ENCODE results near the gene RXRA. TPM values are rescaled to one million over a fixed set of nuclear protein-coding genes. Genes with fewer than 3 reads are reported as not detected.

Gene RXRA
- total and polyA plus RNA-seq, 2 donors (not counting 3 experiments of a cell fraction or from before 2014, with no cell fraction given) = 15.4 to 37.4 TPM

DNA sequence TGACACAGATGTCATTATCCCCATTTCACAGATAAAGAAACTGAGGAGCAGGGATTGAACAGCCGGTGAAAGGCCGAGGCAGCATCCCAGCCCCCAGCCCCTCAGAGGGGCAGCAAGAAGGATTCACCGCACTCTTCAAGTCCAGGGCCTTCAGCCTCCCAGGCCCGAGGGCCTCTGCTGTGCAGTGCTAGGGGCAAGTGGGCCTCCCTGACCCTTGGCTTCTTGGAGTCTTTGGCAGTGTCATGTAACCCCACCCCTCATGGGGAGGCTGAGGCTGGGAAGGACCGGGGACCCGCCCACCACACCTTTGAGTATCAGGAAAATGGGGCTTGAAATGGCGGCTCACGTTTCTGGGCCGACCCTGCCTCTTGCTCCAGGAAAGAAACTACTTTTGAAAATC is 28.7 kb upstream of the RXRA start:
- ChIA-PET CTCF (interaction anchor here (0.7 kb wide), 1 partner anchor 18 kb away, joined by 3 read pairs; no protein-coding TSS in a partner anchor), POLR2A (no interaction called here)
- TF ChIP-seq FOS (IDR thresholded peaks at IDR 0.05; ENCODE audit: borderline replicate concordance, insufficient read depth, low read length) (no peak), POLR2A (IDR thresholded peaks at IDR 0.05; ENCODE audit: low read depth, low read length) (no peak), JUN (IDR thresholded peaks at IDR 0.05; ENCODE audit: borderline replicate concordance, insufficient read depth, insufficient read length, low read depth) (no peak), POLR2AphosphoS5 (IDR thresholded peaks at IDR 0.05; ENCODE audit: insufficient read depth, low read depth, low read length) (no peak), GATA2 (IDR thresholded peaks at IDR 0.05; ENCODE audit: insufficient read depth, insufficient read length, low read depth, low read length) (no peak), MYC (IDR thresholded peaks at IDR 0.05; ENCODE audit: low read depth, low read length) (no peak), EZH2 (IDR thresholded peaks at IDR 0.05; ENCODE audit: borderline replicate concordance, low read depth, low read length, severe bottlenecking) (no peak)
- TF ChIP-seq, protein P1, sequence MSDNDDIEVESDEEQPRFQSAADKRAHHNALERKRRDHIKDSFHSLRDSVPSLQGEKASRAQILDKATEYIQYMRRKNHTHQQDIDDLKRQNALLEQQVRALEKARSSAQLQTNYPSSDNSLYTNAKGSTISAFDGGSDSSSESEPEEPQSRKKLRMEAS (IDR thresholded peaks at IDR 0.05; ENCODE audit: insufficient read depth, insufficient read length) = no peak
- TF ChIP-seq, protein P2, sequence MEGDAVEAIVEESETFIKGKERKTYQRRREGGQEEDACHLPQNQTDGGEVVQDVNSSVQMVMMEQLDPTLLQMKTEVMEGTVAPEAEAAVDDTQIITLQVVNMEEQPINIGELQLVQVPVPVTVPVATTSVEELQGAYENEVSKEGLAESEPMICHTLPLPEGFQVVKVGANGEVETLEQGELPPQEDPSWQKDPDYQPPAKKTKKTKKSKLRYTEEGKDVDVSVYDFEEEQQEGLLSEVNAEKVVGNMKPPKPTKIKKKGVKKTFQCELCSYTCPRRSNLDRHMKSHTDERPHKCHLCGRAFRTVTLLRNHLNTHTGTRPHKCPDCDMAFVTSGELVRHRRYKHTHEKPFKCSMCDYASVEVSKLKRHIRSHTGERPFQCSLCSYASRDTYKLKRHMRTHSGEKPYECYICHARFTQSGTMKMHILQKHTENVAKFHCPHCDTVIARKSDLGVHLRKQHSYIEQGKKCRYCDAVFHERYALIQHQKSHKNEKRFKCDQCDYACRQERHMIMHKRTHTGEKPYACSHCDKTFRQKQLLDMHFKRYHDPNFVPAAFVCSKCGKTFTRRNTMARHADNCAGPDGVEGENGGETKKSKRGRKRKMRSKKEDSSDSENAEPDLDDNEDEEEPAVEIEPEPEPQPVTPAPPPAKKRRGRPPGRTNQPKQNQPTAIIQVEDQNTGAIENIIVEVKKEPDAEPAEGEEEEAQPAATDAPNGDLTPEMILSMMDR (IDR thresholded peaks at IDR 0.05; ENCODE audit: extremely low read depth in 1 of 2, insufficient read depth in 1 of 2, low read depth in 1 of 2, low read length in 2 of 2) = no peak
- no peaks in the 10 kb centered on the region for H3K27me3 ChIP-seq (ENCODE audit: control insufficient read depth in 2 of 2, insufficient read depth in 2 of 2, low read length in 2 of 2)
- H3K79me2 ChIP-seq (ENCODE audit: control insufficient read depth, insufficient read depth, low read length) = no peaks in the 10 kb centered on the region
- DNase-seq (ENCODE audit: low read depth, low spot score) (no peak), FAIRE-seq (no peak)
- H3K36me3 ChIP-seq (ENCODE audit: control insufficient read depth in 2 of 2, extremely low read depth in 1 of 2, insufficient read depth in 2 of 2, low read length in 2 of 2) = no peaks in the 10 kb centered on the region
- H3K4me2 ChIP-seq (ENCODE audit: insufficient read depth, low read length) = no peak overlapping the region
- H2AFZ ChIP-seq (ENCODE audit: low read depth, low read length) = no peak overlapping the region
- intact Hi-C loops (cut with micrococcal nuclease) (no loop called here), dilution Hi-C loops (cut with MboI; ENCODE audit: extremely low pct_ligation_motif_present, low sequenced_read_pairs) (no loop called here)
- BruUV-seq (replicated peaks) = no TSS peak
- H3K4me1 ChIP-seq (ENCODE audit: control insufficient read depth, extremely low read depth, insufficient read depth, low read length) = no peaks in the 10 kb centered on the region
- no peak overlapping the region for H3K27ac ChIP-seq (ENCODE audit: insufficient read depth, low read depth, low read length)
- H3K9me3 ChIP-seq (replicated peaks; ENCODE audit: control insufficient read depth, insufficient read depth, low read length) = no peaks in the 10 kb centered on the region
- no peak overlapping the region for H3K9ac ChIP-seq (replicated peaks; ENCODE audit: extremely low read depth, insufficient read depth, low read length)
- no peaks in the 10 kb centered on the region for H4K20me1 ChIP-seq (replicated peaks; ENCODE audit: control insufficient read depth, extremely low read depth, insufficient read depth, low read length)
- no peak overlapping the region for H3K4me3 ChIP-seq (replicated peaks in 1 of 3; ENCODE audit: insufficient read depth in 1 of 3, low read depth in 1 of 3, low read length in 3 of 3)
- no peaks in the 10 kb centered on the region for H3K9me1 ChIP-seq (replicated peaks; ENCODE audit: control insufficient read depth, extremely low read depth, insufficient read depth, low read length)

Measured in endothelial cell of umbilical vein (primary cell).